ENCODE data around the gene ENPEP.

DNA sequence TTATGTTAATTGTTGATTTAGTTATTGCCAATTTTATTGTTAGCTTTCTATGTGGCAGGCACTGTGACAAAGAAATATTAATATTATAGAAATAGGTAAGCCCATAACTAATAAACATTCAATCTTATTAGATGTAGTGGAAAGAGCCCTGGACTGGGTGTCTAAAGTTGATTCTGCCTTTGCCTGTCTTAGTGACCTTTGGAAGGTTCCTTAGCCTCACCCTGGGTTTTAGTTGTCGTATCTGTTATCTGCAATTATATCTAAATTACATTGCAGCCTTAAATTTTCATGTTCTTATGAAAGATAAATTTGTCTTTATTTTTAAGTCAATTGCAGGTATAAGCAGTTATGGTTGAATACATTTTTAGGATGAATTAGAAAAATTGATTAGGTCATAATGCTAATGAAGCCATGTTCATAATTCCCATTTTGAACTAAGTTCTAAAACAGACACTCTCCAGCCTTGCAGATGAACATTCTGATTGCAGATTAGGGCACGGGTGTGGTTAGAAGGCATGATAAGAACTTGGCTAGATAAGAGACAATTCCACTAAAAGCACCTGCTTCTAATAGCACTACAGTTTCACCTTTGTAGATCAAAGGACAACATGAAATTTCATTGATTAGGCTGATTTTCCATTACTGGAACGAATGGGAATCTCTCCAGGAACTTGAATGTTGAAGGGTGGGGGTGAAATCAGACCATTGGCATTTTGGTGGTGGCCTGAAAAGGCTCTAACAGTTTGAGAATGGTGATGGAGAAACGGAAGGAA lies 17.3 kb upstream of the ENPEP start:
- no peak for TF ChIP-seq POLR2A (IDR thresholded peaks at IDR 0.05; ENCODE audit: low read depth, low read length)
- TF ChIP-seq POLR2AphosphoS5 (IDR thresholded peaks at IDR 0.05; ENCODE audit: low read depth, low read length), result no peak
- TF ChIP-seq TAF1 (IDR thresholded peaks at IDR 0.05; ENCODE audit: borderline replicate concordance, low read depth, low read length), result no peak

All from GM12892 (cell line).